ENCODE data around the gene KRTAP24-1.

KRTAP24-1 gene

GRCh38 chr21:30282850-30283249 is at the start of gene KRTAP24-1:
Gene KRTAP24-1 (minus strand): TSS chr21:30282950. CDS start chr21:30282932, 18 bp downstream.
- DNase-seq: no peak

- no peak for DNase-seq
Observed at GRCh38 chr21:30329203-30329875, 46.6 kb upstream of the KRTAP24-1 start.

- no peak for DNase-seq
Observed at GRCh38 chr21:30326390-30326789, 43.6 kb upstream of the KRTAP24-1 start.

GRCh38 chr21:30320215-30320614 is 37.5 kb upstream of the KRTAP24-1 start, which contains the start of gene KRTAP26-1:
Gene KRTAP26-1 (minus strand): TSS chr21:30320315. CDS start chr21:30320035, 280 bp downstream.
- DNase-seq: no peak

- no peak for DNase-seq
Observed at GRCh38 chr21:30315701-30316100, 33.0 kb upstream of the KRTAP24-1 start.

- DNase-seq: no peak
Observed at GRCh38 chr21:30306884-30307283, 24.1 kb upstream of the KRTAP24-1 start.

- DNase-seq: no peak
Observed at GRCh38 chr21:30305136-30305535, 22.4 kb upstream of the KRTAP24-1 start.

GRCh38 chr21:30289215-30289614 is 6.5 kb upstream of the KRTAP24-1 start, which contains the start of gene KRTAP25-1:
Gene KRTAP25-1 (minus strand): TSS chr21:30289514. CDS start chr21:30289490, 24 bp downstream.
- DNase-seq: no peak

- no peak for DNase-seq
Observed at GRCh38 chr21:30271611-30272010, 11.1 kb downstream of the KRTAP24-1 start.

GRCh38 chr21:30271156-30271555 is 11.6 kb downstream of the KRTAP24-1 start:
- DNase-seq: no peak

- DNase-seq: no peak
Observed at GRCh38 chr21:30269803-30270530, 12.8 kb downstream of the KRTAP24-1 start.

GRCh38 chr21:30268608-30269197 is 14.0 kb downstream of the KRTAP24-1 start:
- DNase-seq: no peak

- DNase-seq: no peak
Observed at GRCh38 chr21:30257773-30258172, 25.0 kb downstream of the KRTAP24-1 start.

GRCh38 chr21:30256100-30256499 is 26.6 kb downstream of the KRTAP24-1 start:
- no peak for DNase-seq

GRCh38 chr21:30255679-30256078 is 27.1 kb downstream of the KRTAP24-1 start:
- DNase-seq: no peak

GRCh38 chr21:30251781-30252180 is 31.0 kb downstream of the KRTAP24-1 start:
- DNase-seq: no peak

- DNase-seq: no peak
Observed at GRCh38 chr21:30249936-30250335, 32.8 kb downstream of the KRTAP24-1 start.

GRCh38 chr21:30248844-30249243 is 33.9 kb downstream of the KRTAP24-1 start:
- no peak for DNase-seq

- DNase-seq: no peak
Observed at GRCh38 chr21:30245061-30245460, 37.7 kb downstream of the KRTAP24-1 start.

GRCh38 chr21:30243691-30244090 is 39.1 kb downstream of the KRTAP24-1 start:
- DNase-seq: no peak

GRCh38 chr21:30240661-30241060 is 42.1 kb downstream of the KRTAP24-1 start:
- no peak for DNase-seq

GRCh38 chr21:30238168-30238567 is 44.6 kb downstream of the KRTAP24-1 start:
- no peak for DNase-seq

- DNase-seq: no peak
Observed at GRCh38 chr21:30234643-30235042, 48.1 kb downstream of the KRTAP24-1 start.

- no peak for DNase-seq
Observed at GRCh38 chr21:30234050-30234449, 48.7 kb downstream of the KRTAP24-1 start.

All from EL (cell line).